SIG-M5 treated with dmso at 0.1 percent for 504 hours (cell line): Measurements from ENCODE around the gene PRSS22.

Experiments
- DNase-seq: peaks from one replicate; lab custom pipeline; 2025; ENCODE audit not compliant: unreplicated experiment; lab: John Stamatoyannopoulos, UW

PRSS22 gene

DNA sequence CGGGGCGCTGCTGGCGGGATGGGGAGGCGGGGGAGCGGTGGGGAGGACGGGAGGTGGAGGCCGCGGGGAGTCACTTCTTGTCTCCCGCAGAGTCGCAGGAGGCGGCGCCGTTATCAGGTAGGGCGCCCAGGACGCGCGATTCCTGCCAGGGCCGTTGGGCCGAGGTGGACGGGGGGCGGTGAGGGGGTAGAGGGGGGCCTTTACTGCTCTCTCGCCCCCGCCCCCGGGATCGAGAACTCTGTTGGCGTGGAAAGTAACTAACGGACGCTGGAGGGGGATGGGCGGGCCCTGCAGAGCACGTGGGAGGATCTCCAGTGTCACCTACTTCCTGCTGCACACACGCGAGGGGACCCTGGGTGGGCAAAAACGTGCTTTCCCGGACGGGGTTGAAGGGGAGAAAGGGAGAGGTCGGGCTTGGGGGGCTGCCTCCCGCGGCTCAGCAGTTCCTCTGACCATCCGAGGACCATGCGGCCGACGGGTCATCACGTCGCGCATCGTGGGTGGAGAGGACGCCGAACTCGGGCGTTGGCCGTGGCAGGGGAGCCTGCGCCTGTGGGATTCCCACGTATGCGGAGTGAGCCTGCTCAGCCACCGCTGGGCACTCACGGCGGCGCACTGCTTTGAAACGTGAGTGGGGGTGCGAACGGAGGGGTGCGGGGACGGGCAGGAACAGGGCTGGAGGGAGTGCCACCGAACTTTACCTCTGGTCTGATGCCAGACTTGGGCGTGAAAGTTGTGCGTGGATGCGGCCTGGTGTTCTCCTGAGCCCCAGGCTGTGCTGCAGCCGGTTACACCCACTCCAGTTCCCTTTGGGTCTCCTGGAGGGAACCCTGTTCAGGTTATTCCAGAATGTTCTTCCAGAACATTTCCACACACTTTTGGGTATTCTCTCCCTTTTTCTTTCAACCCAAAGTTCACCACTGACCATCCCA lies 40.4 kb downstream of the PRSS22 start:
- no peak for DNase-seq

GRCh38 chr16:2816751-2817339 lies 41.1 kb downstream of the PRSS22 start, which contains the start of gene PRSS21:
Gene PRSS21, plus strand, starts transcription at chr16:2817237. Its CDS starts 32 bp downstream, at chr16:2817269.
- peak; percentile 31 for DNase-seq

- no peak for DNase-seq
These were observed 42.6 kb downstream of the PRSS22 start for GRCh38 chr16:2815299-2815771.

DNA sequence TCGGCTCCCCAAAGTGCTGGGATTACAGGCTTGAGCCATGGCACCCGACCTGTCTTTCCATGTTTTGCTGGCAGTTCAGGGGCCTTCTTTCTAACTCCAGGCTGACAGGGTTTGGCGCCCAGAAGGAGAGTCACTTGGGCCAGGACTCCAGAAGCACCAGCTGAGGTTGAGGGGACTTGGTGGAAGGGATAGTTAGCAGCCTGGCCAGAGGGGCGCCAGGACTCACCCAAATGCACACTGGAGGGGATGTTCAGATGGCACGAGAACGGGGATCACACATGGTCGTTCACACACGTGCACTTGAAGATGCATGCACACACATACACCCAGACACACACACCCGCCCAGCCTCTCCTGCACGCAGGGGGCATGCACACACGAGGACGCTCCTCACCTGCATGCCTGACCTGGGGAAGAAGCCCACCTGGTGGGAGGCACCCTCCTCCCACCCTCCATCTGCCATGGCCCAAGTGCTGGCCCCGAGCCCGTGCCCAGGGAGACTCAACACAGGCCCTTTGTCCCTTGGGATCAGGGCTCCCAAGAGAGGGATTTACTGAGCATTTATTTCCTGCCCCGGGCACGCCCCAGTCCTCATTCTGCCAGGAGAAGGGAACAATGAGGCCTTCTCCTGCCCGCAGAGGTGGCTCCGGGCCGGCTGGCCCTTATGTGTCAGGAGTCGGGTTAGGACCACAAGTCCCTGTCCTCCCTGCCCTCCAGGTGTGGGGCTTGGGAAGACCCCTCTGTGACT lies 43.2 kb downstream of the PRSS22 start:
- no peak for DNase-seq

DNA sequence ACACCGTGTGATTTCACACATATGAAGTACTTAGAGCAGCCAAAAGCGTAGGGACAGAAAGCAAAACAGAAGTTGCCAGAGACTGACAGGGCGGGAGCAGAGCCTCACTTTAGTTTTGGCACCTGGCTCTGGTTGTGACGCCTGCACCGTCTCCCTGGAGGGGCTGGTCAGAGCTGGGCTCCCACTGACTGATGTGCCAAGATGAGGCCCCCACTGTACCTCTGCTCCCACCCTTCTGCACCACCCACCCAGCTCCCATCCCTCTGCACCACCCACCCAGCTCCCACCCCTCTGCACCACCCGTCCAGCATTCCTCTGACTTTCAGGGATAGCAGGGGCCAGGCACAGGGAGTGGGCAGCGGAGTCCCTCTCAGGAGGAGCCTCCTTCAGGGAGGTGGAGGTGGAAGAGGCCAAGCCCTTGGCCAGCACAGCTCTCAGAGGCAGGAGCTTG lies 44.2 kb downstream of the PRSS22 start:
- no peak for DNase-seq

DNA sequence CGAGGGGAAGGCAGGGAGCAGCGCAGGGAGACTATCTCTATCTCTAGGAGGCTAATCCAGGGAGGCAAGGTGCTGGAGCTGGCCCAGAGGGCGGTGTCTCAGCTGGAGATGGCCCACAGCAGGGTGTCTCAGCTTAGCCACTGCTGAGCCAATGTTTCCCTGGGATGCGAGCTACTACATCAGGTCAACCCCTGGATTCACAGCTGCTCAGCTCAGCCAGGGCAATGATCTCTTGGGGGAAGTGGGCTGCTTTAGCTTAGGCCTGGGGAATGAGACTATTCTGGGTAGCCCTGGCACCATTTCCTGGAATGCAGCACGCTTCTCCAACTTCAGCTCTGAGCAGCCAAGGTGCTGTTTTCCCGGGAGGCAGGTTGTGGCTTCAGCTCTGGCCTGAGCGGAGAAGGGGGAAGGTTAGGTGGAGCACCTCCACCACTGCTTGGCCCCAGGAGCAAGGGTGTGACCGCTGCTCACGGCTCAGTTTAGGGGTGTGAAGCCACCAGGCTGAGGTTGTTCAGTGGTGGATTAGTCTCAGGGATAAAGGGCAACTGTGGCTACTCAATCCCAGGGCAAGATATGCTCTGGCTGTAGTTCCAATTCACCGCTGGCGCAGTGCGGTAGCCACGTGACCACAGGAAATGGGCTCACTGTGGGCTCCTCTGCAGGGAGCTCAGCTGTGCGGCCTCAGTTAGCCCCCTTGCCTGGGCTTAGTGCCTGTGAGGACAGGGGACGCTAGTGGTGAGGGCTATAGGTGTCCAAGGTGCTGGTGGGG lies 46.1 kb downstream of the PRSS22 start:
- no peak for DNase-seq

DNA sequence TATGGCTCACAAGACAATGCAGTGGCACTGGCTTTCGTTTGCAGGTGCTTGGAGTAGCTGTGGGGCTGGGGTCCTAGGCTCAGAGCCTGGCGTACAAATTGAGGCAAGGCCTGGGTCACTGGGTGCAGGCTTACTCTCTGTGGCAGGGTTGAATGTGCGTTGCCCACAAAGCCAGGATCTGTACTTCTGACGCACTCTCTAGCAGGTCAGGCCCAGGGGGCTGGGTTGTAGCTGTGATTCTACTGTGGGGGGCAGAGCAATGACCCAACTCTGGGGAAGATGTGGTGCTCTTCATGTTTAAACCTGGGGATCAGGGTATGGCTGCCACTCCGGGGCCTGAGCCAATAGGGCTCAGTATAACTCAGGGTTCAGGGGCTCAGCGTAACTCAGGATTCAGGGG lies 47.3 kb downstream of the PRSS22 start:
- DNase-seq = no peak

DNA sequence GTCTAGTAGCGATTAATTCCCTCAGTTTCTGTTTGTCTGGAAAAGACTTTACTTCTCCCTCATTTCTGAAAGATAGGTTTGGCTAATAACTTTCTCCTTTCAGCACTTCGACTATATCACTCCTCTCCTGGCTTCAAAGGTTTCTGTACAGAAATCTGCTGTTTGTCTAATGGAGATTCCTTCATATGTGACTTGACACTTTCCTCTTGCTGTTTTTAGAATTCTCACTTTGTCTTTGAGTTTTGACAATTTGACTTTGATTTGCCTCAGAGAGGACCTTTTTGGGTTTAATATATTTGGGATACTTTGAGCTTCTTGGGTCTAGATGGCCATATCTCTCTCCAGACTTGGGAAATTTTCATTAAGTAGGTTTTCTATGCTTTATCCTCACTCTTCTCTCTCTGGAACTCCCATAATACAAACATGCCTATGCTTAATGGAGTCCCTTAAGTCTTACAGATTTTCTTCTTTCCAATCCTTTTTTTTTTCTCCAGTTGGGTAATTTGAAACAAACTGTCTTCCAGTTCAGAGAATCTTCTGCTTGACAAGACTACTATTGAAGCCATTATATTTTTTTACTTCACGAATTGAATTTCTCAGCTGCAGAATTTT lies 48.7 kb downstream of the PRSS22 start:
- DNase-seq = no peak

- DNase-seq = no peak
These were observed 49.8 kb downstream of the PRSS22 start for GRCh38 chr16:2808181-2808580.

GRCh38 chr16:2806286-2806685 lies 51.7 kb downstream of the PRSS22 start:
- DNase-seq = no peak

- no peak for DNase-seq
These were observed 53.2 kb downstream of the PRSS22 start for GRCh38 chr16:2804728-2805127.

DNA sequence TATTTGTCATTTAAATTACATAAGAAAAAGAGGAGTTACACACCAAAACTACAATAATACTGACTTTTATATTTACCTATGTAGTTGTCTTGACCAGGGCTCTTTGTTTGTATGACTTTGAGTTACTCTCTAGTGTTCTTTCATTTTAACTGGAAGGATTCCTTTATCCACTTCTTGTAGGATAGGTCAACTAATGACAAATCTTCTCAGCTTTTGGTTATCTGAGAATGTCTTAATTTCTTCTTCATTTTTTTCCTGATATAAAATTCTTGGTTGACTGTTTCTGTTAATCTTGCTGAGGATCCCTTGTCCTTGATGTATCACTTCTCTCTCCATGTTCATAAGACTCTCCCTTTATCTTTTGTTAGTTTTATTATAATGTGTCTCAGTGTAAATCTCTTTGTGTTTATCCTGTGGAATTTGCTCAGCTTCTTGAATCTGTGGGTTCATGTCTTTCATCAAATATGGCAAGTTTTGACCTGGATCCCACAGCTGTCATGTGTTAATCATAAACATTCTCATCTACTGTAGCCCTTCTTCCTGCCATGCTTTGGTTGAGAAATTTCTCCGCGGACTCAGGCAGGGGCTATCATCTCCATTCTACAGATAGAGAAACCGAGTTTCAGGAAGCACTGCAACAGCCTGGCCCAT lies 54.3 kb downstream of the PRSS22 start:
- no peak for DNase-seq
